NCI-H146 treated with DMSO at 0.1 percent for 48 hours (cell line): ENCODE data around the gene NEU3.
"Not testable (repeated sequence)": the region's sequence is repeated elsewhere in the genome, so short reads cannot be mapped to it uniquely, and the experiment has no call there.

Experiments
- DNase-seq: peaks from one replicate; lab custom pipeline; 2025; ENCODE audit not compliant: unreplicated experiment; lab: John Stamatoyannopoulos, UW

NEU3 gene

GRCh38 chr11:74981888-74982287 lies 6.8 kb upstream of the NEU3 start:
- DNase-seq, result no peak

- no peak for DNase-seq
Measured at GRCh38 chr11:74984070-74984469, 4.7 kb upstream of the NEU3 start.

GRCh38 chr11:74984730-74985129 lies 4.0 kb upstream of the NEU3 start:
- no peak for DNase-seq

GRCh38 chr11:74989260-74989638 lies 516 bp downstream of the NEU3 start:
- no peak for DNase-seq

- not testable (repeated sequence) for DNase-seq
Measured at GRCh38 chr11:74990150-74990549, 1.4 kb downstream of the NEU3 start.

GRCh38 chr11:74990941-74991340 lies 2.2 kb downstream of the NEU3 start:
- no peak for DNase-seq

- no peak for DNase-seq
Measured at GRCh38 chr11:74992852-74993251, 4.1 kb downstream of the NEU3 start.

- no peak for DNase-seq
Measured at GRCh38 chr11:75000975-75001354, 12.2 kb downstream of the NEU3 start.

- no peak for DNase-seq
Measured at GRCh38 chr11:75001686-75002085, 13.0 kb downstream of the NEU3 start.

- DNase-seq, result no peak
Measured at GRCh38 chr11:75002516-75002915, 13.8 kb downstream of the NEU3 start.

GRCh38 chr11:75004215-75004614 lies 15.5 kb downstream of the NEU3 start:
- DNase-seq, result no peak

GRCh38 chr11:75011357-75011756 lies 22.6 kb downstream of the NEU3 start:
- no peak for DNase-seq

GRCh38 chr11:75011872-75012271 lies 23.1 kb downstream of the NEU3 start:
- DNase-seq, result no peak

- DNase-seq, result no peak
Measured at GRCh38 chr11:75013051-75013450, 24.3 kb downstream of the NEU3 start.

- DNase-seq, result no peak
Measured at GRCh38 chr11:75014129-75014528, 25.4 kb downstream of the NEU3 start.

GRCh38 chr11:75019200-75019599 lies 30.5 kb downstream of the NEU3 start:
- DNase-seq, result not testable (repeated sequence)

- DNase-seq, result not testable (repeated sequence)
Measured at GRCh38 chr11:75020328-75020727, 31.6 kb downstream of the NEU3 start.

- no peak for DNase-seq
Measured at GRCh38 chr11:75022296-75022695, 33.6 kb downstream of the NEU3 start.

- DNase-seq, result peak; percentile 8
Measured at GRCh38 chr11:75022759-75023396, 34.1 kb downstream of the NEU3 start.

GRCh38 chr11:75023446-75024067 lies 34.8 kb downstream of the NEU3 start:
- DNase-seq, result no peak

GRCh38 chr11:75024068-75024449 lies 35.3 kb downstream of the NEU3 start:
- DNase-seq, result no peak

- no peak for DNase-seq
Measured at GRCh38 chr11:75024764-75025211, 36.1 kb downstream of the NEU3 start.

- no peak for DNase-seq
Measured at GRCh38 chr11:75025561-75025960, 36.8 kb downstream of the NEU3 start.
